ENCODE data around the gene BCAR1.

- no peak for TF ChIP-seq EGR1 (IDR thresholded peaks at IDR 0.05; ENCODE audit: borderline replicate concordance in 1 of 2, low read depth in 2 of 2, low read length in 2 of 2)
- no peak for TF ChIP-seq EP300 (IDR thresholded peaks at IDR 0.05; ENCODE audit: borderline replicate concordance in 1 of 2, control insufficient read depth in 1 of 2, low read depth in 2 of 2, low read length in 2 of 2)
- no peak for TF ChIP-seq YY1 (IDR thresholded peaks at IDR 0.05; ENCODE audit: low read depth, low read length)
- TF ChIP-seq POLR2A (IDR thresholded peaks at IDR 0.05; ENCODE audit: low read depth, low read length) = no peak
- TF ChIP-seq, protein P1, sequence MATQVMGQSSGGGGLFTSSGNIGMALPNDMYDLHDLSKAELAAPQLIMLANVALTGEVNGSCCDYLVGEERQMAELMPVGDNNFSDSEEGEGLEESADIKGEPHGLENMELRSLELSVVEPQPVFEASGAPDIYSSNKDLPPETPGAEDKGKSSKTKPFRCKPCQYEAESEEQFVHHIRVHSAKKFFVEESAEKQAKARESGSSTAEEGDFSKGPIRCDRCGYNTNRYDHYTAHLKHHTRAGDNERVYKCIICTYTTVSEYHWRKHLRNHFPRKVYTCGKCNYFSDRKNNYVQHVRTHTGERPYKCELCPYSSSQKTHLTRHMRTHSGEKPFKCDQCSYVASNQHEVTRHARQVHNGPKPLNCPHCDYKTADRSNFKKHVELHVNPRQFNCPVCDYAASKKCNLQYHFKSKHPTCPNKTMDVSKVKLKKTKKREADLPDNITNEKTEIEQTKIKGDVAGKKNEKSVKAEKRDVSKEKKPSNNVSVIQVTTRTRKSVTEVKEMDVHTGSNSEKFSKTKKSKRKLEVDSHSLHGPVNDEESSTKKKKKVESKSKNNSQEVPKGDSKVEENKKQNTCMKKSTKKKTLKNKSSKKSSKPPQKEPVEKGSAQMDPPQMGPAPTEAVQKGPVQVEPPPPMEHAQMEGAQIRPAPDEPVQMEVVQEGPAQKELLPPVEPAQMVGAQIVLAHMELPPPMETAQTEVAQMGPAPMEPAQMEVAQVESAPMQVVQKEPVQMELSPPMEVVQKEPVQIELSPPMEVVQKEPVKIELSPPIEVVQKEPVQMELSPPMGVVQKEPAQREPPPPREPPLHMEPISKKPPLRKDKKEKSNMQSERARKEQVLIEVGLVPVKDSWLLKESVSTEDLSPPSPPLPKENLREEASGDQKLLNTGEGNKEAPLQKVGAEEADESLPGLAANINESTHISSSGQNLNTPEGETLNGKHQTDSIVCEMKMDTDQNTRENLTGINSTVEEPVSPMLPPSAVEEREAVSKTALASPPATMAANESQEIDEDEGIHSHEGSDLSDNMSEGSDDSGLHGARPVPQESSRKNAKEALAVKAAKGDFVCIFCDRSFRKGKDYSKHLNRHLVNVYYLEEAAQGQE (IDR thresholded peaks at IDR 0.05; ENCODE audit: low read depth, low read length) = no peak
- no peak for TF ChIP-seq ATF3 (IDR thresholded peaks at IDR 0.05; ENCODE audit: borderline replicate concordance, extremely low read depth, low read depth, low read length)
- TF ChIP-seq, protein P2, sequence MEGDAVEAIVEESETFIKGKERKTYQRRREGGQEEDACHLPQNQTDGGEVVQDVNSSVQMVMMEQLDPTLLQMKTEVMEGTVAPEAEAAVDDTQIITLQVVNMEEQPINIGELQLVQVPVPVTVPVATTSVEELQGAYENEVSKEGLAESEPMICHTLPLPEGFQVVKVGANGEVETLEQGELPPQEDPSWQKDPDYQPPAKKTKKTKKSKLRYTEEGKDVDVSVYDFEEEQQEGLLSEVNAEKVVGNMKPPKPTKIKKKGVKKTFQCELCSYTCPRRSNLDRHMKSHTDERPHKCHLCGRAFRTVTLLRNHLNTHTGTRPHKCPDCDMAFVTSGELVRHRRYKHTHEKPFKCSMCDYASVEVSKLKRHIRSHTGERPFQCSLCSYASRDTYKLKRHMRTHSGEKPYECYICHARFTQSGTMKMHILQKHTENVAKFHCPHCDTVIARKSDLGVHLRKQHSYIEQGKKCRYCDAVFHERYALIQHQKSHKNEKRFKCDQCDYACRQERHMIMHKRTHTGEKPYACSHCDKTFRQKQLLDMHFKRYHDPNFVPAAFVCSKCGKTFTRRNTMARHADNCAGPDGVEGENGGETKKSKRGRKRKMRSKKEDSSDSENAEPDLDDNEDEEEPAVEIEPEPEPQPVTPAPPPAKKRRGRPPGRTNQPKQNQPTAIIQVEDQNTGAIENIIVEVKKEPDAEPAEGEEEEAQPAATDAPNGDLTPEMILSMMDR (IDR thresholded peaks at IDR 0.05 in 2 of 3, conservative IDR thresholded peaks at IDR 0.05 in 1 of 3; ENCODE audit: control insufficient read depth in 2 of 3, extremely low read depth in 1 of 3, insufficient read depth in 1 of 3, low read depth in 3 of 3, low read length in 3 of 3) = 0 out of 6 replicates have a peak, but pooled peaks of 2 of the 3 experiments have one; percentile 5 to 8
- no peak for TF ChIP-seq POLR2AphosphoS5 (IDR thresholded peaks at IDR 0.05; ENCODE audit: low read length)
- TF ChIP-seq FOXK2 (IDR thresholded peaks at IDR 0.05) = no peak
- no peak for TF ChIP-seq ZNF217 (IDR thresholded peaks at IDR 0.05)
- TF ChIP-seq CREM (IDR thresholded peaks at IDR 0.05; ENCODE audit: low read depth) = no peak
- TF ChIP-seq EZH2 (IDR thresholded peaks at IDR 0.05; ENCODE audit: borderline replicate concordance, control insufficient read depth, low read depth, low read length) = no peak
Measured at GRCh38 chr16:75238853-75239541, 12.4 kb downstream of the BCAR1 start.
